Loucy (cell line): ENCODE measurements around the gene TEX35.

ENCODE experiments used
- CTCF ChIP-seq: fragments of 200-600 bp; sonication (generic); conservative IDR thresholded peaks from 2 replicates; pipeline ENCODE4 v1.5.1; 2014; ENCODE audit warnings: mild to moderate bottlenecking, antibody characterized with exemption, low read length
- EZH2phosphoT487 ChIP-seq: fragments of 200-600 bp; IDR thresholded peaks from 2 replicates; pipeline ENCODE4 v1.6.1; 2018; ENCODE audit warnings: antibody characterized with exemption, mild to moderate bottlenecking, moderate library complexity, borderline replicate concordance

DNA sequence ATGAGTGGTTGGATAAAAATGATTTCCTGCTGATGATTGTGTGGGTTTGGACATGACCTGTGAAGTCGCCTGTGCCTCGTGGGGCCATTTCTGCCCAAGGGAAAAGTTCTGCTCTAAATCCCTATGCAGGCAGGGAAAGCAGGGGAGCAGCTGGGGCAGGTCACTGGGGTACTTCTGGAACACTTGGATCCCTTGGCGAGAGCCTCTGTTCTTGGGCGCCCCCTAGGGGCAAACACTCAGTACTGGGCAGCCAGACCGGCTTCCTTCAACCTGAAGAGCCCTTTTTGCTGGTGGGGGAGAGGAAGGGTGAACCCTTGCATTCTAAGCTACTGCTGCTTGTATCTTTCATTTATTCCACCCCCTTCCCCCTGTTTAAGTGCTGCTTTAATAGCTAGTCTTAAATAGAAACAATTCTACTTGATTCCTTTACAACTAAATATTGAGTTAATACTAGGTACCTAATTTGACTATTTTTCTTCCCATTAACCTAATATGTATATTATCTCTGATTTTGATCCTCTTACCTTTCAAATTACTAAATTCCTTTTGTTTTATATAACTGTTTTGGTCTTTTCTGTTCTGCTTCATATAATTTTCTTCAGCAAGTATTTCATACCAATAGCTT, 11.1 kb upstream of the TEX35 start:
- TF ChIP-seq CTCF (peak; percentile 80), EZH2phosphoT487 (no peak)
